HCT116 (cell line): ENCODE results near the gene SMOC1. TPM values are rescaled to one million over a fixed set of nuclear protein-coding genes. Genes with fewer than 3 reads are reported as not detected.

Experiments
- ATAC-seq: fragments of 200-7000 bp; cut with Tn5 transposase; 2 replicates; pipeline ENCODE4 v1.9.1; 2020; ENCODE audit warnings: mild to moderate bottlenecking, moderate library complexity
- BruUV-seq: library from RNA; stranded (reverse); fragments of 400-500 nt; replicated peaks from 2 replicates; lab custom pipeline; 2021; lab: Mats Ljungman, UMichigan
- CTCF ChIA-PET: fragments of 300-600 bp; sonication (Branson Sonifier 250); formaldehyde crosslinking; loops from one replicate; lab custom pipeline; 2021; ENCODE audit warnings: antibody characterized with exemption; lab: Charles Lee
- POLR2A ChIA-PET: fragments of 300-600, 350-600 bp; sonication (Branson Sonifier 250); formaldehyde crosslinking; loops from one replicate; lab custom pipeline; 2021; ENCODE audit warnings: antibody characterized with exemption; lab: Charles Lee
- RAD21 ChIA-PET, 2 experiments: fragments of 300-600 bp; sonication (Branson Sonifier 250); formaldehyde crosslinking; loops; one replicate each; lab custom pipeline; 2023; ENCODE audit warnings: low total read pairs in 2 of 2; ENCODE audit not compliant: uncharacterized antibody in 2 of 2, unreplicated experiment in 2 of 2, low non-redundant PET in 1 of 2; lab: Charles Lee
- DNase-seq: peaks from one replicate; pipeline ENCODE4 v3.0.0-alpha.2; 2010; ENCODE audit warnings: low read depth, low spot score
- H2AFZ ChIP-seq: fragments of 200-600 bp; shearing (Covaris generic), sonication (generic); 2 replicates; pipeline ENCODE4 v1.6.1; 2017; ENCODE audit warnings: low read depth, mixed run types, mixed read lengths, antibody characterized with exemption, low read length; ENCODE audit not compliant: poor library complexity, severe bottlenecking
- H3K27ac ChIP-seq: 2 replicates; pipeline ENCODE4 v1.5.1; 2012; ENCODE audit warnings: low read depth, low read length
- H3K27me3 ChIP-seq: fragments of 200-600 bp; sonication (generic); 2 replicates; pipeline ENCODE4 v1.6.1; 2016; ENCODE audit warnings: mixed run types, low read length, mixed read lengths; ENCODE audit not compliant: insufficient read depth
- H3K36me3 ChIP-seq, 2 experiments: fragments of 200-500 bp in 1 of 2; fragments of 200-600 bp in 1 of 2; sonication (Bioruptor generic) in 1 of 2; sonication (generic) in 1 of 2; 2 replicates each; pipeline versions ENCODE4 v1.5.1 to v1.6.1; 2014 to 2016; ENCODE audit warnings: low read length in 2 of 2, inconsistent platforms in 1 of 2, mixed read lengths in 1 of 2, mixed run types in 1 of 2; ENCODE audit not compliant: insufficient read depth in 2 of 2, control insufficient read depth in 1 of 2
- H3K4me1 ChIP-seq, 2 experiments: fragments of 200-600 bp in 1 of 2; sonication (generic) in 1 of 2; 2 replicates each; pipeline versions ENCODE4 v1.5.1 to v1.6.1; 2012 to 2017; ENCODE audit warnings: low read length in 2 of 2, inconsistent platforms in 1 of 2, mild to moderate bottlenecking in 1 of 2, mixed read lengths in 1 of 2, mixed run types in 1 of 2, moderate library complexity in 1 of 2; ENCODE audit not compliant: insufficient read depth in 2 of 2, control insufficient read depth in 1 of 2
- H3K4me2 ChIP-seq: fragments of 200-600 bp; sonication (generic); 2 replicates; pipeline ENCODE4 v1.6.1; 2017; ENCODE audit warnings: mixed run types, low read length, mixed read lengths
- H3K4me3 ChIP-seq, 2 experiments: fragments of 200-600 bp in 1 of 2; sonication (generic) in 1 of 2; replicated peaks in 1 of 2; 2 replicates each; pipeline ENCODE4 v1.5.1; 2011 to 2016; ENCODE audit warnings: low read length in 2 of 2, control low read depth in 1 of 2, low read depth in 1 of 2, mild to moderate bottlenecking in 1 of 2, mixed read lengths in 1 of 2, mixed run types in 1 of 2
- H3K79me2 ChIP-seq: fragments of 200-600 bp; sonication (generic); 2 replicates; pipeline ENCODE4 v1.6.1; 2017; ENCODE audit warnings: mild to moderate bottlenecking, mixed run types, low read length, moderate library complexity, mixed read lengths; ENCODE audit not compliant: insufficient read depth
- H3K9ac ChIP-seq: fragments of 200-600 bp; sonication (generic); 2 replicates; pipeline ENCODE4 v1.6.1; 2016; ENCODE audit warnings: low read length, mixed read lengths
- H3K9me2 ChIP-seq: fragments of 200-600 bp; sonication (generic), shearing (Covaris generic); 2 replicates; pipeline ENCODE4 v1.6.1; 2017; ENCODE audit warnings: mixed run types, mild to moderate bottlenecking, moderate library complexity; ENCODE audit not compliant: insufficient read depth
- H3K9me3 ChIP-seq, 2 experiments: fragments of 200-500 bp in 1 of 2; fragments of 200-600 bp in 1 of 2; sonication (Bioruptor generic) in 1 of 2; sonication (generic) in 1 of 2; 2 replicates each; pipeline ENCODE4 v1.6.1; 2014 to 2017; ENCODE audit warnings: low read length in 2 of 2, mixed read lengths in 2 of 2, inconsistent platforms in 1 of 2, low read depth in 1 of 2, mild to moderate bottlenecking in 1 of 2, mixed run types in 1 of 2, moderate library complexity in 1 of 2; ENCODE audit not compliant: control insufficient read depth in 1 of 2, insufficient read depth in 1 of 2
- H4K20me1 ChIP-seq: fragments of 200-600 bp; sonication (generic), shearing (Covaris generic); 2 replicates; pipeline ENCODE4 v1.6.1; 2017; ENCODE audit warnings: mixed run types, mild to moderate bottlenecking, moderate library complexity; ENCODE audit not compliant: insufficient read depth
- EZH2phosphoT487 ChIP-seq: fragments of 200-600 bp; IDR thresholded peaks from 2 replicates; pipeline ENCODE4 v1.6.1; 2018; ENCODE audit warnings: antibody characterized with exemption, borderline replicate concordance
- FOSL1 ChIP-seq: IDR thresholded peaks from 2 replicates; pipeline ENCODE4 v1.6.1; 2012; ENCODE audit warnings: low read depth
- intact Hi-C: fragments of 100-400 bp; cut with micrococcal nuclease; formaldehyde crosslinking; loops from 2 replicates; pipeline ENCODE4 v1.10.0; 2022
- total RNA-seq: library from RNA; stranded (reverse); gene quantifications from one replicate; pipeline ENCODE4 v1.2.1, GENCODE V29; 2021; ENCODE audit not compliant: unreplicated experiment
- TF ChIP-seq, protein P1 (sequence below): IDR thresholded peaks from 2 replicates; pipeline ENCODE4 v1.6.1; 2012; ENCODE audit warnings: low read depth
- TF ChIP-seq, protein P2 (sequence below), 3 experiments: fragments of 200-600 bp in 1 of 3; sonication (generic) in 1 of 3; IDR thresholded peaks in 2 of 3; conservative IDR thresholded peaks in 1 of 3; 2 replicates each; pipeline ENCODE4 v1.5.1; 2012 to 2017; ENCODE audit warnings: low read depth in 2 of 3, low read length in 2 of 3, antibody characterized with exemption in 1 of 3, borderline replicate concordance in 1 of 3, control low read depth in 1 of 3, mild to moderate bottlenecking in 1 of 3, mixed read lengths in 1 of 3, mixed run types in 1 of 3, moderate library complexity in 1 of 3; ENCODE audit not compliant: insufficient read depth in 1 of 3

SMOC1 gene
- total RNA-seq, 1 experiment from 2014 or later: not detected

DNA sequence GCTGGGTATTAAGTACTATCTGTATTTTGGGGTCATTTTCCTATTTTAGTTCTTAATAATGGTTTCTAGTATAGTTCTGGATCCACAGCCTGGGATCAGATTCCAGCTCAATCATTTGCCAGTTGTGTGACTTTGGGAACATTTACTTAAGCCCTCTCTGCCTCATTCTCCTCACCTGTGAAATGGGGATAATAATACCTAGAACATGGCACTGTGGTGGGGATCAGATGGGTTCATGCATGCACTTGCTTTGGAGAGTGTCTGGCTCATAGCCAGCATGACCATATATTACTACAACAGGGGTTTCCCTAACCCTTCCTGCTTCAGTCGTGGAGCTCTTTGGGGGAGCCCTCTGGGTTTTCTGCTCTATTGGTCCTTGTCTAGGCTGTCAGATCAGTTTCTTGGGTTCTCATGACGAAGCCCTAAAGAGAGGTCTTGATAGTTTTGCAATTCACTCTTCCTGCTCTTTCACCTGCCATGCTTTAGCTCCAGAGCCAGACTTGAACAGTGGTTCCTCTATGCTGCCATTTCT is 34.1 kb upstream of the SMOC1 start:
- intact Hi-C loops: no loop called here
- DNase-seq (no peak), ATAC-seq (no peak)
- Histone ChIP-seq H3K9ac (no peak overlapping the region), H3K4me3 (no peak overlapping the region), H3K27me3 (peaks cover 44% of the 10 kb centered on the region), H2AFZ (no peak overlapping the region), H3K27ac (no peak overlapping the region), H3K9me2 (no peaks in the 10 kb centered on the region), H3K4me1 (no peaks in the 10 kb centered on the region), H3K36me3 (no peaks in the 10 kb centered on the region), H3K4me2 (no peak overlapping the region), H3K79me2 (no peaks in the 10 kb centered on the region), H3K9me3 (no peaks in the 10 kb centered on the region), H4K20me1 (no peaks in the 10 kb centered on the region)
- no TSS peak for BruUV-seq
- ChIA-PET CTCF (no interaction called here), POLR2A (no interaction called here), RAD21 (no interaction called here)
- TF ChIP-seq FOSL1 (no peak), EZH2phosphoT487 (no peak)
- TF ChIP-seq, protein P1, sequence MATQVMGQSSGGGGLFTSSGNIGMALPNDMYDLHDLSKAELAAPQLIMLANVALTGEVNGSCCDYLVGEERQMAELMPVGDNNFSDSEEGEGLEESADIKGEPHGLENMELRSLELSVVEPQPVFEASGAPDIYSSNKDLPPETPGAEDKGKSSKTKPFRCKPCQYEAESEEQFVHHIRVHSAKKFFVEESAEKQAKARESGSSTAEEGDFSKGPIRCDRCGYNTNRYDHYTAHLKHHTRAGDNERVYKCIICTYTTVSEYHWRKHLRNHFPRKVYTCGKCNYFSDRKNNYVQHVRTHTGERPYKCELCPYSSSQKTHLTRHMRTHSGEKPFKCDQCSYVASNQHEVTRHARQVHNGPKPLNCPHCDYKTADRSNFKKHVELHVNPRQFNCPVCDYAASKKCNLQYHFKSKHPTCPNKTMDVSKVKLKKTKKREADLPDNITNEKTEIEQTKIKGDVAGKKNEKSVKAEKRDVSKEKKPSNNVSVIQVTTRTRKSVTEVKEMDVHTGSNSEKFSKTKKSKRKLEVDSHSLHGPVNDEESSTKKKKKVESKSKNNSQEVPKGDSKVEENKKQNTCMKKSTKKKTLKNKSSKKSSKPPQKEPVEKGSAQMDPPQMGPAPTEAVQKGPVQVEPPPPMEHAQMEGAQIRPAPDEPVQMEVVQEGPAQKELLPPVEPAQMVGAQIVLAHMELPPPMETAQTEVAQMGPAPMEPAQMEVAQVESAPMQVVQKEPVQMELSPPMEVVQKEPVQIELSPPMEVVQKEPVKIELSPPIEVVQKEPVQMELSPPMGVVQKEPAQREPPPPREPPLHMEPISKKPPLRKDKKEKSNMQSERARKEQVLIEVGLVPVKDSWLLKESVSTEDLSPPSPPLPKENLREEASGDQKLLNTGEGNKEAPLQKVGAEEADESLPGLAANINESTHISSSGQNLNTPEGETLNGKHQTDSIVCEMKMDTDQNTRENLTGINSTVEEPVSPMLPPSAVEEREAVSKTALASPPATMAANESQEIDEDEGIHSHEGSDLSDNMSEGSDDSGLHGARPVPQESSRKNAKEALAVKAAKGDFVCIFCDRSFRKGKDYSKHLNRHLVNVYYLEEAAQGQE: no peak
- TF ChIP-seq, protein P2, sequence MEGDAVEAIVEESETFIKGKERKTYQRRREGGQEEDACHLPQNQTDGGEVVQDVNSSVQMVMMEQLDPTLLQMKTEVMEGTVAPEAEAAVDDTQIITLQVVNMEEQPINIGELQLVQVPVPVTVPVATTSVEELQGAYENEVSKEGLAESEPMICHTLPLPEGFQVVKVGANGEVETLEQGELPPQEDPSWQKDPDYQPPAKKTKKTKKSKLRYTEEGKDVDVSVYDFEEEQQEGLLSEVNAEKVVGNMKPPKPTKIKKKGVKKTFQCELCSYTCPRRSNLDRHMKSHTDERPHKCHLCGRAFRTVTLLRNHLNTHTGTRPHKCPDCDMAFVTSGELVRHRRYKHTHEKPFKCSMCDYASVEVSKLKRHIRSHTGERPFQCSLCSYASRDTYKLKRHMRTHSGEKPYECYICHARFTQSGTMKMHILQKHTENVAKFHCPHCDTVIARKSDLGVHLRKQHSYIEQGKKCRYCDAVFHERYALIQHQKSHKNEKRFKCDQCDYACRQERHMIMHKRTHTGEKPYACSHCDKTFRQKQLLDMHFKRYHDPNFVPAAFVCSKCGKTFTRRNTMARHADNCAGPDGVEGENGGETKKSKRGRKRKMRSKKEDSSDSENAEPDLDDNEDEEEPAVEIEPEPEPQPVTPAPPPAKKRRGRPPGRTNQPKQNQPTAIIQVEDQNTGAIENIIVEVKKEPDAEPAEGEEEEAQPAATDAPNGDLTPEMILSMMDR (IDR thresholded peaks at IDR 0.05 in 2 of 3, conservative IDR thresholded peaks at IDR 0.05 in 1 of 3; ENCODE audit: borderline replicate concordance in 1 of 3, insufficient read depth in 1 of 3, low read depth in 2 of 3, low read length in 2 of 3): no peak
